T-helper 2 cell treated with Interferon-gamma antibody and Interleukin-4, amounts not matched to agents 100 ng/mL and 5 ng/mL, for 36 hours (primary cell): ENCODE measurements around the gene INSYN2A. TPM values are rescaled to one million over a fixed set of nuclear protein-coding genes. Genes with fewer than 3 reads are reported as not detected.

ENCODE experiments used
- intact Hi-C: fragments of 100-400 bp; cut with micrococcal nuclease; formaldehyde crosslinking; loops from one replicate; pipeline ENCODE4 v1.15.1; 2023
- total RNA-seq: library from RNA; stranded (reverse); gene quantifications from 2 replicates; pipeline ENCODE4 v1.2.3, GENCODE V29; 2022

Gene INSYN2A
- total RNA-seq, 1 donor from 2014 or later = not detected

DNA sequence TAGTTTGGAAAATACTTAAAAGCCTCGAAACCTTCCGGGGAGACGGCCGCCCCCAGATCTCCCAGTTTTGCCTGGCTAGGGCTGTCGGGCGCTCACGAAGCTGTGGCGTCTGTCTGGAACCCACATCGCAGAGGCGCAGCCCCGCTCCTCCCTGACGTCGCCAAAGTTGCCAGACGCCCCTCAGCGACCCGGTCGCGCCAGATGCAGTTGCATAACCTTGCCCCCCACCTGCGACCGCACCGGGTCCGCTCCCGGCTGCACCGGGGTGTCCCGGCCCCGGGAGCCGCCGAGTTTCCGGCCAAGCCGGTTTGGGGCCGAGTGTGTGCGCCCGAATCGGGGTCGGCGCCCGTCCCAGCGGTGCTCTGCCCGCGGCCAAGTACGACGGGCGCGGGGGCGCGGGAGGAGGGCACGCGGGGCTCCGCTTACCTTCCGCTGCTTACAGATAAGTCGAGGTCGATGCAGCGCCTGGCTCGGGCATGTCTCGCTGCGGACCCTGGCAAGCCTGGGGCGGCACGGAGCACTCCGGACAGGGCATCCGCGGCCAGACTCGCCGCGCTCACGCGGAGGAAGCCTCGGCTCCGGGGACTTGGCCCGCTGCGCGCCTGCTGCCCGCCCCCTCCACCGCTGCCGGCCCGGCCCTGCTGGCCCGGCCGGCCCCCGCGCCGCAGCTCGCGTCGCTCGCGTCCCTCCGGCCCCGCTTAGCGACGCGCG lies 665 bp downstream of the INSYN2A start:
- intact Hi-C loops = no loop called here

- intact Hi-C loops = no loop called here
These were observed 1.3 kb downstream of the INSYN2A start for GRCh38 chr10:127195041-127195506.

DNA sequence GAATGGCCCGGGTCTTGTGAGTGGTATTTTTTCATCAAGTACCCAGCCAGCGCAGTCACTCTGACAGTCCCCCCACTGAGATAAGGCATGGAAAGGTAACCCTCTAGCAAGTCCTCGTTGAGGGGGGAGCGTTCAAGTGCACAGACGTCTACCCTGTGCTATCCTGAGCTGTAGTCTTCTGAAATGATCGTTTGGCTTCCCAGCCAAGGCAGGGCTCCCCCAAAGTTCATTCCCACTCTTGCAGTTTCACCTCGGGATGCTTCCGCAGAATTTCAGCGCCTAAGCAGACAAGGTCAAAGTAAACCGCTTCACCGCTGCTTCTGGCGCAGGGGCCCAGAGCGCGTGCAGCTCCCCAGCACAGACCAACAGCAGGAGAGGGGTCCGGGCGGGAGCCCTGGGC lies 1.8 kb downstream of the INSYN2A start:
- intact Hi-C loops = no loop called here

DNA sequence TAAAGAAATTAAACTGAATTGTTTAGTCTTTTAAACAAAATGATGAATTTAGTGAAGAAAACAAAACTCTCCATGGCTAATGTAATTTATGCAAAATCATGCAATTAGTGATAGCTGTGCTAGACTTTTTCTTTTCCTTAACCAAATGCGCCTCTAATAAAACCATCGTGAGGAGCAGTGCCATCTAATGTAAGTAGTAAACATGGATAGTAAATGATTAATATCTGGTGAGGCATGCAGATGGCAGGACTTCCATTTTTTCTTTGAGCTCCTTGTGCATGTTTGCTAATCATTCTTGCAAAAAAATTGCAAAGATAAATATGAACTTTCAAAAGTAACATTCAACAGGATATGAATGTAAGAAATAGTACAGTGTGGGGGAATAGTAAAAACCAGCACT lies 2.3 kb downstream of the INSYN2A start:
- intact Hi-C loops = no loop called here

- intact Hi-C loops = no loop called here
These were observed 3.3 kb downstream of the INSYN2A start for GRCh38 chr10:127193125-127193524.

DNA sequence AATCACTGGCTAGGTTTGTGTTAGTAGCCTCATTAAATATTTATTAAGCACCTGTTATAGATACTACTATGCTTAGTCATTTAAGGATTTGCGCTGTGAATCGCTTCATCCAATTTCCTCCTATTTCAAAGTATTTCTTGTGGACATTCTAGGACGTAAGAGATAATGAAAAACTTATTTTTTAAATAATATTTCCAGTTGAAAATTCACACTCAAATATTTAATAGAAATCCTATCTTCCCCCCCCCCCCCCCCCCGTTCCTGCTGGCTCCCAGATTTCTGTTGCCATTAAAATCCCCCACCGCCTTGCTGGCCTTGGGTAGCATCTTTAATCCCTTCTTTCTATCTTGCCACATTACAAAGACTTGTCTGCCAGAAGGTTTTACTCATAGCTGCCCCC lies 6.0 kb downstream of the INSYN2A start:
- intact Hi-C loops = no loop called here

GRCh38 chr10:127189226-127189625 lies 7.2 kb downstream of the INSYN2A start:
- intact Hi-C loops = no loop called here

GRCh38 chr10:127186813-127187212 lies 9.6 kb downstream of the INSYN2A start:
- intact Hi-C loops = no loop called here

- intact Hi-C loops = no loop called here
These were observed 11.8 kb downstream of the INSYN2A start for GRCh38 chr10:127184582-127184981.

GRCh38 chr10:127182161-127182560 lies 14.2 kb downstream of the INSYN2A start:
- intact Hi-C loops = no loop called here

- intact Hi-C loops = no loop called here
These were observed 16.7 kb downstream of the INSYN2A start for GRCh38 chr10:127179612-127180250.

GRCh38 chr10:127176649-127177048 lies 19.7 kb downstream of the INSYN2A start:
- intact Hi-C loops = no loop called here

GRCh38 chr10:127175357-127176110 lies 20.9 kb downstream of the INSYN2A start:
- intact Hi-C loops = no loop called here

DNA sequence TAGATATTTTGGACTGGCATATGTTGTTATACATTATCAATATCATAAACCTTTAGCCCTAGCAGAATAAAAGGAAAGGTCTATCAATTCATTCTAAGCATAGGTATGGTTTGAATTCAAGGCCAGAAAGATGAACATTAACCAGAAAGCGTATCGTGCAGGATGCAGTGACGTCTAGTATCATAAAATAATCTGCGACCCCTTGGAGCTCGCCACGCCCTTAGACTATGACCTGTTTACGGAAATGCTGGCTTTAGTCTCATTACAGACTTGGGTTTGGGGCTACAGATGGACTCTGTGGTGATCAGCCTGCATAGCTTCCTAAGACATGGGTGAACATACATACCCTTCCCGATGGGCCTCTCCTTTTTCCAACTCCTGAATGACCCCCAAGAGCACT lies 21.5 kb downstream of the INSYN2A start:
- intact Hi-C loops = no loop called here

DNA sequence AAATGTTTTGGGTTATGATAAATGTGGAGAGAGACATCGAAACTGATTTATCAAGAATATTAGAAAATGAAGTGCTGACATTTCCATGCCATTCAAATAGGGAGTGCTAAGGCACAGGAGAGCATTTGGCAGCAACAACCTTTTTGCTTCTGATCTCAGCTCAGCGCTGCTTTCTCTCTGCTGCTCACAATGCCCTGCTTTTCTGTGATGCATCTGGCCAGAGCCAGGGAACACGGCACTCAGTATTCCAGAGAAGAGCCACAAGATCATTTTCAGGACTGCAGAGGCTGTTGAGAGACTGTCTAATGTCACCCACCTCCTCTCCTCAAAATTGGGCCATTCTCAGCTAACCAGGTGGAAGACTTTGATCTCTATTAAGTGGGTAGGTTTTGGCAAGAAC lies 28.1 kb downstream of the INSYN2A start:
- intact Hi-C loops = no loop called here

DNA sequence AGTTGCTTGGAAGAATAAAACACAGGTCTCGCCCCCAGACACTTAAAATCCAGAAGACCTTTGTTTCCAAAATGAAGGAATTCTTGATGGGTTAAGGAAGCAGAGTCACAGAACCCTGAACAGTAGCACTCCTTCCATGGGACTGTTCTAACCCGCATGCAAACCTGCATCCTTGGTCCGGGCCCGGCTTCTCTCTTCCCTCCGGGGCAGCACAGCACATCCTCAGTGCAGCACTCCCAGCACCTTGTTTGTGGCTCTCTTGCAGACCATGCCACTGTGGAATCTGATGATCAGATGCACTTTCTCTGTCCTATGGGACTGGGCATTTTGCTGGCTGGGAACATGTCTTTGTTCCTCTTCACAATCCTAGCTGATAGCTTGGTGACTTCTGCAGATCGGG lies 33.5 kb downstream of the INSYN2A start:
- intact Hi-C loops = no loop called here

- intact Hi-C loops = no loop called here
These were observed 34.9 kb downstream of the INSYN2A start for GRCh38 chr10:127161482-127161881.

DNA sequence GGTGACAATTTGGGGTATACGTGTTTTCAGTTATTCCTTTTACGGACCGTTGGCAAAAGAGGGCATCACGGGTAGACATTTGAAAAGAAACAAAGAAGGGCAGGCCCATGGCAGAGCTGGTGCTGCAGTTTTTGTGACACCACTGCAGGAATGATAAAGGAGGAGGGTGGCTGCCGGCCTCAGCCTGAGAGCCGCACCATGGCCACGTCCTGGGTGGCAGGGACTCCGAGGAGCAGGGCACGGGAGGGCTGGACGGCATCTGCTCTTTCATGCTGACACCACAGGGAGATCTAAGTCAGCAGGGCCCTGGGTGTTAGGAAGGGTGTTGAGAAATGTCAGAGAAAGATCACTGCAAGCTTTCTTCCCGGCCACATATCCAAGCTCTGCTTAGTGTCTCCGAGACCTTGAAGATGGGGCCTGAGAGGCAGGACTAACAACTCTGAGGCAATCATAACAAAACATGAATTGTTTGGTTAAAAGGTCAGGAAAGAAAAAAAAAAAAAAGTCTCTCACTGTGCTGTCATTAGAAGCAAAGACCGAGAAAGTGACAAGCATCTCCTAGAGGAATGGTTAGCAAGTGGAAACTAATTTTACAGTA lies 36.6 kb downstream of the INSYN2A start:
- intact Hi-C loops = no loop called here

- intact Hi-C loops = no loop called here
These were observed 37.7 kb downstream of the INSYN2A start for GRCh38 chr10:127158662-127159061.

DNA sequence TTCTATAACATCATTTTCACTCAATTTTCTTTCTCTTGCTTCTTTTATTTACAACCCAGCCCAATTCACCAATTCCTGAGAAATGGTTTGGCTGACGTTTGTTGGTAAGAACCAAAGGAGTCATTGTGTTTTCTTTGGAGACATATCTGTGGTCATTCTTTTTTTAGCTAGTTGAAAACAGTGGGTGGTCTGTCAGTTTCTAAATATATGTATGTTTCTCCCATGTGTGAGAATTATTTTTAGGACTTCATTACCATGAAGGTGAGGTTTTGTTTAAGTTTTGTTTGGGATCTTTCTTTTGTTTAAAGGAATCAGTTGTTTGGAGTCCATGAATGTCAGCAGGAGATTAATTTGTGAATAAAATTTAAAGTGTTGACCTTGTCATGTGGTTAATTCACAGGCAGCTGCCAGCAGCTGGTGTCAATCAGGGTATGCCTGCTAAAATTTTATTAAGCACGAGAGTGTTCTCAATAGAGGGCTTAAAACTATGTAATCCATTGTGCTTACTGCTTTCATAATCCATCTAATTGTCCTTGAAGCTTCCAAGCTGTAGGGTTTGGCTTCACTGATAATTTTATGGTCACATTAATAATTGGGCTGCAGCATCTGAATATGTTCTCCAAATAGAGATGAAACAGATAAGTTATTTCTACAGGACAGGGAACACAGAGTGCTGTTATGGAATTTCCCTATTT lies 38.7 kb downstream of the INSYN2A start:
- intact Hi-C loops = no loop called here

DNA sequence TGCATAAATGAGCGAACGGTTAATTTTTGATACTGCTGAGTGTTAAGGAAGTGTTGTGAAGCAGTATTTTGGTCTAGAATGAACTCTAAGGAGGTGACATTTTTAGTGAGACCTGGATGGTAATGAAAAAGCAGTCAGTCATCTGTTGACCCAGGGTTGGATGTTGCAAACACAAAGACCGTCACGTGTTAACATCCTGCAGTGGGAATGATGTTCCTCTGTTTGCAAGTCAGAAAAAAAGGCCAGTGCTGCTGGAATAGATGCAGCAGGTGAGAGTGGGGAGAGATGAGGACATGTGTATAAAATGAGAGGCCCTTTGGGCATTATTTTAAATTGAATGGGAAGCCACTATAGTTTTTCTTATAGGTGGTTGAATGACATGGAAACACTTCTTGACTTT lies 39.3 kb downstream of the INSYN2A start:
- intact Hi-C loops = no loop called here
